ENCODE data around the gene TOP2A. TPM values are rescaled to one million over a fixed set of nuclear protein-coding genes. Genes with fewer than 3 reads are reported as not detected.
"Not testable (repeated sequence)": the region's sequence is repeated elsewhere in the genome, so short reads cannot be mapped to it uniquely, and the experiment has no call there.

TOP2A gene
- total RNA-seq, 1 donor from 2014 or later: 91.0 TPM

- Mint-ChIP-seq H3K4me3 (no peak overlapping the region), H3K27me3 (ENCODE audit: low read depth) (no peaks in the 10 kb centered on the region), H3K36me3 (no peaks in the 10 kb centered on the region), H3K4me1 (no peaks in the 10 kb centered on the region), H3K27ac (no peak overlapping the region), H3K9me3 (peaks cover 6% of the 10 kb centered on the region)
- no peak for DNase-seq (ENCODE audit: low spot score in 2 of 2, unreplicated experiment in 2 of 2)
- no peak for TF ChIP-seq CTCF (IDR thresholded peaks at IDR 0.05; ENCODE audit: unreplicated experiment)
Measured at GRCh38 chr17:40373324-40373723, 44.4 kb downstream of the TOP2A start.

GRCh38 chr17:40372644-40373043 is 45.1 kb downstream of the TOP2A start:
- H3K36me3 Mint-ChIP-seq; H3K4me3 Mint-ChIP-seq; H3K27me3 Mint-ChIP-seq (ENCODE audit: low read depth); DNase-seq (ENCODE audit: low spot score in 2 of 2, unreplicated experiment in 2 of 2); H3K9me3 Mint-ChIP-seq; H3K27ac Mint-ChIP-seq; H3K4me1 Mint-ChIP-seq: not testable (repeated sequence)

GRCh38 chr17:40372031-40372430 is 45.7 kb downstream of the TOP2A start:
- Mint-ChIP-seq H3K4me1 (no peaks in the 10 kb centered on the region), H3K9me3 (peaks cover 6% of the 10 kb centered on the region), H3K27ac (no peak overlapping the region), H3K4me3 (no peak overlapping the region), H3K36me3 (no peaks in the 10 kb centered on the region), H3K27me3 (ENCODE audit: low read depth) (no peaks in the 10 kb centered on the region)
- no peak for TF ChIP-seq CTCF (IDR thresholded peaks at IDR 0.05; ENCODE audit: unreplicated experiment)
- no peak for DNase-seq (ENCODE audit: low spot score in 2 of 2, unreplicated experiment in 2 of 2)

- TF ChIP-seq CTCF (IDR thresholded peaks at IDR 0.05; ENCODE audit: unreplicated experiment): no peak
- Mint-ChIP-seq H3K27me3 (ENCODE audit: low read depth) (no peaks in the 10 kb centered on the region), H3K4me1 (no peaks in the 10 kb centered on the region), H3K4me3 (no peak overlapping the region), H3K27ac (no peak overlapping the region), H3K9me3 (peaks cover 6% of the 10 kb centered on the region), H3K36me3 (no peaks in the 10 kb centered on the region)
- no peak for DNase-seq (ENCODE audit: low spot score in 2 of 2, unreplicated experiment in 2 of 2)
Measured at GRCh38 chr17:40371261-40371929, 46.3 kb downstream of the TOP2A start.

GRCh38 chr17:40369923-40370322 is 47.8 kb downstream of the TOP2A start:
- Mint-ChIP-seq H3K27me3 (ENCODE audit: low read depth) (no peaks in the 10 kb centered on the region), H3K4me3 (no peak overlapping the region), H3K27ac (no peak overlapping the region), H3K4me1 (no peaks in the 10 kb centered on the region), H3K36me3 (no peaks in the 10 kb centered on the region), H3K9me3 (peaks cover 6% of the 10 kb centered on the region)
- TF ChIP-seq CTCF (IDR thresholded peaks at IDR 0.05; ENCODE audit: unreplicated experiment): no peak
- no peak for DNase-seq (ENCODE audit: low spot score in 2 of 2, unreplicated experiment in 2 of 2)

- not testable (repeated sequence) for H3K27ac Mint-ChIP-seq; H3K4me1 Mint-ChIP-seq; H3K36me3 Mint-ChIP-seq; DNase-seq (ENCODE audit: low spot score in 2 of 2, unreplicated experiment in 2 of 2); H3K9me3 Mint-ChIP-seq; H3K4me3 Mint-ChIP-seq
- peaks cover 13% of the 10 kb centered on the region for H3K27me3 Mint-ChIP-seq (ENCODE audit: low read depth)
Measured at GRCh38 chr17:40367728-40368127, 50.0 kb downstream of the TOP2A start.
